ENCODE data around the gene ORAI3.

ORAI3 gene

GRCh38 chr16:30924076-30924912 is 24.6 kb upstream of the ORAI3 start:
- TF ChIP-seq SUZ12 (IDR thresholded peaks at IDR 0.05; ENCODE audit: extremely low read depth, insufficient read depth, insufficient read length) (no peak), YY1 (IDR thresholded peaks at IDR 0.05; ENCODE audit: insufficient read depth, insufficient read length) (no peak), ZNF274 (IDR thresholded peaks at IDR 0.05; ENCODE audit: low read depth, low read length) (no peak)
- H3K9me3 ChIP-seq (ENCODE audit: insufficient read depth, low read length) = no peaks in the 10 kb centered on the region
- H3K36me3 ChIP-seq (ENCODE audit: insufficient read depth, insufficient read length, low read length) = peaks cover 44% of the 10 kb centered on the region
- no peak for DNase-seq (ENCODE audit: low read depth, low spot score)
- H3K4me3 ChIP-seq (ENCODE audit: insufficient read length, low read depth) = peak overlapping the region; percentile 78
- H3K9ac ChIP-seq (ENCODE audit: insufficient read length, low read depth) = peak overlapping the region; percentile 68
- H3K27me3 ChIP-seq (ENCODE audit: insufficient read depth, insufficient read length) = no peaks in the 10 kb centered on the region
- peaks cover 14% of the 10 kb centered on the region for H3K4me1 ChIP-seq (ENCODE audit: insufficient read depth, insufficient read length)

GRCh38 chr16:30924913-30925631 is 23.8 kb upstream of the ORAI3 start:
- H3K9ac ChIP-seq (ENCODE audit: insufficient read length, low read depth) = peak overlapping the region; percentile 68
- TF ChIP-seq YY1 (IDR thresholded peaks at IDR 0.05; ENCODE audit: insufficient read depth, insufficient read length) (no peak), SUZ12 (IDR thresholded peaks at IDR 0.05; ENCODE audit: extremely low read depth, insufficient read depth, insufficient read length) (no peak), ZNF274 (IDR thresholded peaks at IDR 0.05; ENCODE audit: low read depth, low read length) (no peak)
- no peaks in the 10 kb centered on the region for H3K27me3 ChIP-seq (ENCODE audit: insufficient read depth, insufficient read length)
- H3K9me3 ChIP-seq (ENCODE audit: insufficient read depth, low read length) = no peaks in the 10 kb centered on the region
- H3K4me1 ChIP-seq (ENCODE audit: insufficient read depth, insufficient read length) = peaks cover 14% of the 10 kb centered on the region
- DNase-seq (ENCODE audit: low read depth, low spot score) = no peak
- peaks cover 50% of the 10 kb centered on the region for H3K36me3 ChIP-seq (ENCODE audit: insufficient read depth, insufficient read length, low read length)
- H3K4me3 ChIP-seq (ENCODE audit: insufficient read length, low read depth) = peak overlapping the region; percentile 78

GRCh38 chr16:30925632-30925987 is 23.3 kb upstream of the ORAI3 start:
- H3K9ac ChIP-seq (ENCODE audit: insufficient read length, low read depth) = peak overlapping the region; percentile 68
- no peak overlapping the region for H3K4me3 ChIP-seq (ENCODE audit: insufficient read length, low read depth)
- TF ChIP-seq SUZ12 (IDR thresholded peaks at IDR 0.05; ENCODE audit: extremely low read depth, insufficient read depth, insufficient read length) = no peak
- TF ChIP-seq YY1 (IDR thresholded peaks at IDR 0.05; ENCODE audit: insufficient read depth, insufficient read length) = no peak
- no peak for TF ChIP-seq ZNF274 (IDR thresholded peaks at IDR 0.05; ENCODE audit: low read depth, low read length)
- H3K27me3 ChIP-seq (ENCODE audit: insufficient read depth, insufficient read length) = no peaks in the 10 kb centered on the region
- no peaks in the 10 kb centered on the region for H3K9me3 ChIP-seq (ENCODE audit: insufficient read depth, low read length)
- peaks cover 14% of the 10 kb centered on the region for H3K4me1 ChIP-seq (ENCODE audit: insufficient read depth, insufficient read length)
- H3K36me3 ChIP-seq (ENCODE audit: insufficient read depth, insufficient read length, low read length) = peaks cover 53% of the 10 kb centered on the region
- no peak for DNase-seq (ENCODE audit: low read depth, low spot score)

- Histone ChIP-seq H3K4me1 (ENCODE audit: insufficient read depth, insufficient read length) (peaks cover 14% of the 10 kb centered on the region), H3K36me3 (ENCODE audit: insufficient read depth, insufficient read length, low read length) (peaks cover 55% of the 10 kb centered on the region), H3K27me3 (ENCODE audit: insufficient read depth, insufficient read length) (no peaks in the 10 kb centered on the region), H3K9ac (ENCODE audit: insufficient read length, low read depth) (peak overlapping the region; percentile 57), H3K4me3 (ENCODE audit: insufficient read length, low read depth) (no peak overlapping the region), H3K9me3 (ENCODE audit: insufficient read depth, low read length) (no peaks in the 10 kb centered on the region)
- DNase-seq (ENCODE audit: low read depth, low spot score) = no peak
- TF ChIP-seq YY1 (IDR thresholded peaks at IDR 0.05; ENCODE audit: insufficient read depth, insufficient read length) = no peak
- no peak for TF ChIP-seq ZNF274 (IDR thresholded peaks at IDR 0.05; ENCODE audit: low read depth, low read length)
- TF ChIP-seq SUZ12 (IDR thresholded peaks at IDR 0.05; ENCODE audit: extremely low read depth, insufficient read depth, insufficient read length) = no peak
Measured at GRCh38 chr16:30925995-30926811, 22.7 kb upstream of the ORAI3 start.

GRCh38 chr16:30926937-30927788 is 21.7 kb upstream of the ORAI3 start:
- Histone ChIP-seq H3K9me3 (ENCODE audit: insufficient read depth, low read length) (no peaks in the 10 kb centered on the region), H3K9ac (ENCODE audit: insufficient read length, low read depth) (peak overlapping the region; percentile 77), H3K4me3 (ENCODE audit: insufficient read length, low read depth) (peak overlapping the region; percentile 12), H3K27me3 (ENCODE audit: insufficient read depth, insufficient read length) (no peaks in the 10 kb centered on the region), H3K4me1 (ENCODE audit: insufficient read depth, insufficient read length) (peaks cover 11% of the 10 kb centered on the region), H3K36me3 (ENCODE audit: insufficient read depth, insufficient read length, low read length) (peaks cover 61% of the 10 kb centered on the region)
- no peak for DNase-seq (ENCODE audit: low read depth, low spot score)
- TF ChIP-seq YY1 (IDR thresholded peaks at IDR 0.05; ENCODE audit: insufficient read depth, insufficient read length) = no peak
- TF ChIP-seq ZNF274 (IDR thresholded peaks at IDR 0.05; ENCODE audit: low read depth, low read length) = no peak
- no peak for TF ChIP-seq SUZ12 (IDR thresholded peaks at IDR 0.05; ENCODE audit: extremely low read depth, insufficient read depth, insufficient read length)

- no peaks in the 10 kb centered on the region for H3K27me3 ChIP-seq (ENCODE audit: insufficient read depth, insufficient read length)
- no peaks in the 10 kb centered on the region for H3K9me3 ChIP-seq (ENCODE audit: insufficient read depth, low read length)
- DNase-seq (ENCODE audit: low read depth, low spot score) = peak; percentile 85
- peak overlapping the region; percentile 77 for H3K9ac ChIP-seq (ENCODE audit: insufficient read length, low read depth)
- peaks cover 11% of the 10 kb centered on the region for H3K4me1 ChIP-seq (ENCODE audit: insufficient read depth, insufficient read length)
- H3K36me3 ChIP-seq (ENCODE audit: insufficient read depth, insufficient read length, low read length) = peaks cover 68% of the 10 kb centered on the region
- peak overlapping the region; percentile 12 for H3K4me3 ChIP-seq (ENCODE audit: insufficient read length, low read depth)
- TF ChIP-seq YY1 (IDR thresholded peaks at IDR 0.05; ENCODE audit: insufficient read depth, insufficient read length) (no peak), SUZ12 (IDR thresholded peaks at IDR 0.05; ENCODE audit: extremely low read depth, insufficient read depth, insufficient read length) (no peak), ZNF274 (IDR thresholded peaks at IDR 0.05; ENCODE audit: low read depth, low read length) (no peak)
Measured at GRCh38 chr16:30927789-30928378, 21.0 kb upstream of the ORAI3 start.
